ENCODE results near the gene TRAK1. TPM values are rescaled to one million over a fixed set of nuclear protein-coding genes. Genes with fewer than 3 reads are reported as not detected.

TRAK1 gene
- total RNA-seq, 1 donor from 2014 or later = 58.4 TPM

- DNase-seq (no peak), ATAC-seq (ENCODE audit: low read depth) (no peak)
- Mint-ChIP-seq H3K4me1 (peaks cover 92% of the 10 kb centered on the region), H3K27me3 (no peaks in the 10 kb centered on the region), H3K27ac (peak overlapping the region; percentile 80), H3K9me3 (no peaks in the 10 kb centered on the region), H3K4me3 (no peak overlapping the region), H3K36me3 (ENCODE audit: low read depth) (peaks cover 4% of the 10 kb centered on the region)
- TF ChIP-seq, protein P1, sequence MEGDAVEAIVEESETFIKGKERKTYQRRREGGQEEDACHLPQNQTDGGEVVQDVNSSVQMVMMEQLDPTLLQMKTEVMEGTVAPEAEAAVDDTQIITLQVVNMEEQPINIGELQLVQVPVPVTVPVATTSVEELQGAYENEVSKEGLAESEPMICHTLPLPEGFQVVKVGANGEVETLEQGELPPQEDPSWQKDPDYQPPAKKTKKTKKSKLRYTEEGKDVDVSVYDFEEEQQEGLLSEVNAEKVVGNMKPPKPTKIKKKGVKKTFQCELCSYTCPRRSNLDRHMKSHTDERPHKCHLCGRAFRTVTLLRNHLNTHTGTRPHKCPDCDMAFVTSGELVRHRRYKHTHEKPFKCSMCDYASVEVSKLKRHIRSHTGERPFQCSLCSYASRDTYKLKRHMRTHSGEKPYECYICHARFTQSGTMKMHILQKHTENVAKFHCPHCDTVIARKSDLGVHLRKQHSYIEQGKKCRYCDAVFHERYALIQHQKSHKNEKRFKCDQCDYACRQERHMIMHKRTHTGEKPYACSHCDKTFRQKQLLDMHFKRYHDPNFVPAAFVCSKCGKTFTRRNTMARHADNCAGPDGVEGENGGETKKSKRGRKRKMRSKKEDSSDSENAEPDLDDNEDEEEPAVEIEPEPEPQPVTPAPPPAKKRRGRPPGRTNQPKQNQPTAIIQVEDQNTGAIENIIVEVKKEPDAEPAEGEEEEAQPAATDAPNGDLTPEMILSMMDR (IDR thresholded peaks at IDR 0.05) = no peak
- ChIA-PET POLR2A (interaction anchor here (1.3 to 2.0 kb wide), 2 partner anchors 10 to 58 kb away, joined by 3 to 13 read pairs; no protein-coding TSS in a partner anchor), CTCF (no interaction called here)
- intact Hi-C loops (cut with micrococcal nuclease) = no loop called here
Measured at GRCh38 chr3:42070524-42070923, 20.6 kb upstream of the TRAK1 start.

- DNase-seq = no peak
- Mint-ChIP-seq H3K36me3 (ENCODE audit: low read depth) (peaks cover 10% of the 10 kb centered on the region), H3K4me3 (peak overlapping the region; percentile 44), H3K9me3 (peaks cover 5% of the 10 kb centered on the region), H3K4me1 (peaks cover 86% of the 10 kb centered on the region), H3K27me3 (no peaks in the 10 kb centered on the region), H3K27ac (peak overlapping the region; percentile 80)
- intact Hi-C loops (cut with micrococcal nuclease) = no loop called here
- ATAC-seq (ENCODE audit: low read depth) = no peak
- TF ChIP-seq, protein P1 (IDR thresholded peaks at IDR 0.05) = no peak
- ChIA-PET CTCF (interaction anchor here (1.2 to 1.5 kb wide), 3 partner anchors 11 to 28 kb away, joined by 4 to 6 read pairs (median 4); no protein-coding TSS in a partner anchor), POLR2A (interaction anchor here (0.7 to 2.0 kb wide), 6 partner anchors 8 to 110 kb away, joined by 3 to 13 read pairs (median 4); partner anchors contain the start of gene ULK4)
Measured at GRCh38 chr3:42071904-42072812, 19.0 kb upstream of the TRAK1 start.

DNA sequence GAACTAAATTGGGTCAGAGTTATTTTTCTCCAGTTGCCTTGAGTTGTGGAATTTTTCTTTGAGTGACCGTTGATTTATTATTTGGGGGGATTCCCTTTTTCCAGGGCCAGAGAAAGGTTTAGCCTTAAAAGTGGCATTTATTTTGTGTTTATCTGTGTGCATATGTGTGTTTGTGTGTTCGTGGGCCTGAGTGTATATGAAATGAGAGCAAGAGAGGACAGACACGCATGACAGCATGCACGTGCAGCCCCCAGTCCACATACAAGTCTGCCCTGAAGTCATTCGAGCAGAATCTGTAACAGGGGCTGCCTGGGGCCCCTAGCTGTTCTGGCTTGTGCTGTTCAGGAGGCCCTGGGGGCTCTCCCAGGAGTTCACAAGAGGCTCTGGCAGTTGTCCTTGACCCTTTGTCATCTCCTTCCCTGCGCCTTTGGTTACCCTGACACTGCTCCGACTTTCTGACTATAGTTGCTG lies 18.3 kb upstream of the TRAK1 start:
- intact Hi-C loops (cut with micrococcal nuclease) = no loop called here
- H3K4me1 Mint-ChIP-seq = peaks cover 86% of the 10 kb centered on the region
- peak overlapping the region; percentile 80 for H3K27ac Mint-ChIP-seq
- DNase-seq (no peak), ATAC-seq (ENCODE audit: low read depth) (peak; percentile 48)
- peaks cover 5% of the 10 kb centered on the region for H3K9me3 Mint-ChIP-seq
- H3K27me3 Mint-ChIP-seq = no peaks in the 10 kb centered on the region
- CTCF ChIA-PET = interaction anchor here (1.2 to 1.5 kb wide), 3 partner anchors 12 to 28 kb away, joined by 4 to 6 read pairs (median 4); no protein-coding TSS in a partner anchor
- POLR2A ChIA-PET = interaction anchor here (0.7 to 1.1 kb wide), 4 partner anchors 11 to 111 kb away, joined by 3 to 4 read pairs (median 4); partner anchors contain the start of gene ULK4
- peaks cover 14% of the 10 kb centered on the region for H3K36me3 Mint-ChIP-seq (ENCODE audit: low read depth)
- H3K4me3 Mint-ChIP-seq = peak overlapping the region; percentile 44
- TF ChIP-seq, protein P1 (IDR thresholded peaks at IDR 0.05) = no peak

GRCh38 chr3:42077785-42078184 lies 13.4 kb upstream of the TRAK1 start:
- ATAC-seq (ENCODE audit: low read depth) (no peak), DNase-seq (no peak)
- intact Hi-C loops (cut with micrococcal nuclease) = no loop called here
- POLR2A ChIA-PET = interaction anchor here (5.0 kb wide), 1 partner anchor 11 kb away, joined by 46 read pairs; no protein-coding TSS in a partner anchor
- no peaks in the 10 kb centered on the region for H3K27me3 Mint-ChIP-seq
- H3K27ac Mint-ChIP-seq = peak overlapping the region; percentile 54
- peaks cover 89% of the 10 kb centered on the region for H3K4me1 Mint-ChIP-seq
- H3K4me3 Mint-ChIP-seq = no peak overlapping the region
- CTCF ChIA-PET = interaction anchor here (1.4 to 1.9 kb wide), 2 partner anchors 26 to 59 kb away, joined by 3 to 5 read pairs; no protein-coding TSS in a partner anchor
- H3K9me3 Mint-ChIP-seq = peaks cover 5% of the 10 kb centered on the region
- H3K36me3 Mint-ChIP-seq (ENCODE audit: low read depth) = peaks cover 14% of the 10 kb centered on the region
- TF ChIP-seq, protein P1 (IDR thresholded peaks at IDR 0.05) = no peak
